ENCODE results near the gene CAMK1D. TPM values are rescaled to one million over a fixed set of nuclear protein-coding genes. Genes with fewer than 3 reads are reported as not detected.

Gene CAMK1D
- total and polyA plus RNA-seq, 8 donors = 1.4 to 26.9 (median 3.9) TPM

- no peak overlapping the region for H3K4me3 ChIP-seq
- TF ChIP-seq EP300 (IDR thresholded peaks at IDR 0.05) = no peak
- TF ChIP-seq, protein P1, sequence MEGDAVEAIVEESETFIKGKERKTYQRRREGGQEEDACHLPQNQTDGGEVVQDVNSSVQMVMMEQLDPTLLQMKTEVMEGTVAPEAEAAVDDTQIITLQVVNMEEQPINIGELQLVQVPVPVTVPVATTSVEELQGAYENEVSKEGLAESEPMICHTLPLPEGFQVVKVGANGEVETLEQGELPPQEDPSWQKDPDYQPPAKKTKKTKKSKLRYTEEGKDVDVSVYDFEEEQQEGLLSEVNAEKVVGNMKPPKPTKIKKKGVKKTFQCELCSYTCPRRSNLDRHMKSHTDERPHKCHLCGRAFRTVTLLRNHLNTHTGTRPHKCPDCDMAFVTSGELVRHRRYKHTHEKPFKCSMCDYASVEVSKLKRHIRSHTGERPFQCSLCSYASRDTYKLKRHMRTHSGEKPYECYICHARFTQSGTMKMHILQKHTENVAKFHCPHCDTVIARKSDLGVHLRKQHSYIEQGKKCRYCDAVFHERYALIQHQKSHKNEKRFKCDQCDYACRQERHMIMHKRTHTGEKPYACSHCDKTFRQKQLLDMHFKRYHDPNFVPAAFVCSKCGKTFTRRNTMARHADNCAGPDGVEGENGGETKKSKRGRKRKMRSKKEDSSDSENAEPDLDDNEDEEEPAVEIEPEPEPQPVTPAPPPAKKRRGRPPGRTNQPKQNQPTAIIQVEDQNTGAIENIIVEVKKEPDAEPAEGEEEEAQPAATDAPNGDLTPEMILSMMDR (IDR thresholded peaks at IDR 0.05) = no peak
- TF ChIP-seq POLR2AphosphoS5 (IDR thresholded peaks at IDR 0.05) = no peak
- no peak for TF ChIP-seq POLR2A (IDR thresholded peaks at IDR 0.05)
- H3K27me3 ChIP-seq = no peaks in the 10 kb centered on the region
- peaks cover 0 to 23% (median 0%) of the 10 kb centered on the region in 4 donors for H3K4me1 ChIP-seq
- intact Hi-C loops (cut with DNase I; ENCODE audit: low total_unique reads) = no loop called here
- H3K36me3 ChIP-seq = no peaks in the 10 kb centered on the region
- WGBS, 5 donors = 61 to 71% (median 67%) methylated on average over 4 of the region's 4 CpGs
- peak in 1 of 2 donors; percentile 31 for DNase-seq
- no peaks in the 10 kb centered on the region for H3K9me3 ChIP-seq
- H3K27ac ChIP-seq = peak overlapping the region in 1 of 5 donors; percentile 6
These were observed 96.5 kb downstream of the CAMK1D start for GRCh38 chr10:12445701-12446334.

DNA sequence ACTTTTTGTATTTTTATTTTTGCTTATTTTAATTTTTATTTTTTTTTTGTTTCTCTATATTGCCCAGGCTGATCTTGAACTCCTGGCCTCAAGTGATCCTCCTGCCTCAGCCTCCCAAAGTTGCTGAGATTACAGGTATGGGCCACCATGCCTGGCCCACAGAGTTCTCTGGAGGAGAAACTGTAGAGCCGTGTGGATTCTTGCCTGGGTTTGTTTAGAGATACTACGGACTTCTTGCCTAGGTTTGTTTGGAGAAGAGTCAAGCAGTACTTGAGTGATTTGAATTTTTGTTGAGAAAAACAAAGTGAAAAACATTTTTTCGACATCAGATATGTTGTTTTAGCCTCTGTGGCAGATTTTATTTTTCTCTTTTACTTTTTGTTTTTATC lies 99.0 kb downstream of the CAMK1D start:
- peaks cover 0 to 23% (median 0%) of the 10 kb centered on the region in 4 donors for H3K4me1 ChIP-seq
- no peaks in the 10 kb centered on the region for H3K9me3 ChIP-seq
- TF ChIP-seq EP300 (IDR thresholded peaks at IDR 0.05) = no peak
- TF ChIP-seq POLR2AphosphoS5 (IDR thresholded peaks at IDR 0.05) = no peak
- no peak for TF ChIP-seq POLR2A (IDR thresholded peaks at IDR 0.05)
- TF ChIP-seq, protein P1 (IDR thresholded peaks at IDR 0.05) = no peak
- WGBS, 5 donors = 37 to 61% (median 58%) methylated on average over 3 of the region's 3 CpGs
- H3K27ac ChIP-seq = peak overlapping the region in 4 of 5 donors; percentile 22 to 73 (median 46)
- no peaks in the 10 kb centered on the region for H3K36me3 ChIP-seq
- H3K27me3 ChIP-seq = no peaks in the 10 kb centered on the region
- intact Hi-C loops (cut with DNase I; ENCODE audit: low total_unique reads) = no loop called here
- no peak for DNase-seq
- H3K4me3 ChIP-seq = no peak overlapping the region

DNA sequence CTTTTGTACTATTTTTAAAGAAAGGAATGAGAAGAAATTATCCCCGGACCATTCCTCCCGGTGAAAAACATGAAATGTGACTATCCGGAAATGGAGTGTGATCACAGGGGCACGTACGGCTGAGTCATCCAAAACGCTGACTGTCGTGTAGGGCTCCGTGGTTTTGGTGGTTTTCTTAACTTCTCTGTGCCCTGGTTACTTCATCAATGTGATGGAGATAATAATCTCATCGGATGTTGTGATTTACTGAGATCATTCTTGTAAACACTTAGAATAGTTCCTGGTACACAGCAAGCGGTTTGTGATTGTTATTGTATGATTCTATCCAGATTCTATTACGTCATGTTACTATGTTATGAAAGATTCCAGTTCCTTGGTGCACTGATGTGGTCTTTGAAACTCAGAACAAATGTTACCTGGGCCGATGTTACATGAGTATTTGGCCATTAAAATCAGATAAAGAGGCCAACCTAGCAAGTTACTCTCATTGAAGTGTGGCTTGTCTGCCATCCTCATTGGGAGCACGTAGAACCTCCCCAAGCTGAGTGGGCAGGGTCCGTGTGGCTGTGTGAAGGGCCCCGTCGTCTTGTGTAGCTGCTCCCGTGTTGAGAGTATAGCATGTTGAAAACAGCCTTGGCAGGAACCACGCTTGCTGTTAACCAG lies 99.5 kb downstream of the CAMK1D start:
- H3K27me3 ChIP-seq = no peaks in the 10 kb centered on the region
- WGBS, 5 donors = 67 to 74% (median 70%) methylated on average over 17 to 18 of the region's 18 CpGs
- DNase-seq = peak; percentile 34 to 64
- no peaks in the 10 kb centered on the region for H3K9me3 ChIP-seq
- TF ChIP-seq POLR2AphosphoS5 (IDR thresholded peaks at IDR 0.05) (peak in 2 of 3 donors; percentile 27 to 64), EP300 (IDR thresholded peaks at IDR 0.05) (no peak)
- H3K36me3 ChIP-seq = no peaks in the 10 kb centered on the region
- intact Hi-C loops (cut with DNase I; ENCODE audit: low total_unique reads) = no loop called here
- H3K4me3 ChIP-seq = no peak overlapping the region
- H3K4me1 ChIP-seq = peaks cover 0 to 23% (median 0%) of the 10 kb centered on the region in 4 donors
- H3K27ac ChIP-seq = peak overlapping the region in 4 of 5 donors; percentile 29 to 73 (median 56)

DNA sequence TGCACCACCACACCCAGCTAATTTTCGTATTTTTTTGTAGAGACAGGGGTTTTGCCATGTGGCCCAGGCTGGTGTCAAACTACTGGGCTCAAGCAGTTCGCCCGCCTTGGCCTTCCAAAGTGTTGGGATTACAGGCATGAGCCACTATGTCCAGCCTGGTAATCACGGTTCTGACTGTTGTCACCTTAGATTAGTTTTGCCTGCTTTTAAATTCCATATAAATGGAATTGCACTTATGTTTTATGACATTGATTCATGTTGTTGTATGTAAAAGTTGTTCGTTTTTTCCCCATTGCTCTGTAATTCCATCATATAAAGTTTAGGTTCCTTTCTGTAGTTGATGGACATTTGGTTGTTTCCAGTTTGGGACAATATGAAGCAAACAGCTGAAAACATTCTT lies 106.0 kb downstream of the CAMK1D start:
- H3K27ac ChIP-seq = no peak overlapping the region
- H3K36me3 ChIP-seq = no peaks in the 10 kb centered on the region
- H3K27me3 ChIP-seq = no peaks in the 10 kb centered on the region
- H3K9me3 ChIP-seq = no peaks in the 10 kb centered on the region
- peaks cover 0 to 8% (median 4%) of the 10 kb centered on the region in 4 donors for H3K4me1 ChIP-seq
- no peak overlapping the region for H3K4me3 ChIP-seq
- WGBS, 5 donors = 87 to 92% (median 90%) methylated on average over 5 of the region's 5 CpGs
- TF ChIP-seq POLR2A (IDR thresholded peaks at IDR 0.05) (no peak), EP300 (IDR thresholded peaks at IDR 0.05) (no peak), POLR2AphosphoS5 (IDR thresholded peaks at IDR 0.05) (no peak)
- TF ChIP-seq, protein P1 (IDR thresholded peaks at IDR 0.05) = no peak
- no peak for DNase-seq
- intact Hi-C loops (cut with DNase I; ENCODE audit: low total_unique reads) = no loop called here

Data from stomach (tissue), 9 donors.